ENCODE measurements around the gene VEGFC.

DNA sequence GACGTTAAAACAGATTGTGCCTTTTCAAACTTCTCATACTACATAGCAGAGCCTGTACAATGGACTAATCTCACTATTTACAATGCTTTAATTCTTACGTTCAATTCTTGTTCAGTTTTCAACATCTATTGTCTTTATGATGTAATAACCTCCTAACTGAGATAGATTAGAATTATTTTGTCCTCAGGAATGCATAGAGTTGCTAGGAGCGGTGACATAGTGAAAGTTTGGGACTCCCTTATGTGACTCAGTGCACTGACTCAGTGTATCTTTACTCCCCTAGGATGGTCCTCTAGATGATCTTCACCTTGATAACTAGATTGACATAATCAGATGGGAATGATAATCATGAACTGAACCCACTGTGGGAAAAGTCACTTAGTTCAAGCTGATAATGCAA, 151.5 kb downstream of the VEGFC start:
- TF ChIP-seq, protein P1, sequence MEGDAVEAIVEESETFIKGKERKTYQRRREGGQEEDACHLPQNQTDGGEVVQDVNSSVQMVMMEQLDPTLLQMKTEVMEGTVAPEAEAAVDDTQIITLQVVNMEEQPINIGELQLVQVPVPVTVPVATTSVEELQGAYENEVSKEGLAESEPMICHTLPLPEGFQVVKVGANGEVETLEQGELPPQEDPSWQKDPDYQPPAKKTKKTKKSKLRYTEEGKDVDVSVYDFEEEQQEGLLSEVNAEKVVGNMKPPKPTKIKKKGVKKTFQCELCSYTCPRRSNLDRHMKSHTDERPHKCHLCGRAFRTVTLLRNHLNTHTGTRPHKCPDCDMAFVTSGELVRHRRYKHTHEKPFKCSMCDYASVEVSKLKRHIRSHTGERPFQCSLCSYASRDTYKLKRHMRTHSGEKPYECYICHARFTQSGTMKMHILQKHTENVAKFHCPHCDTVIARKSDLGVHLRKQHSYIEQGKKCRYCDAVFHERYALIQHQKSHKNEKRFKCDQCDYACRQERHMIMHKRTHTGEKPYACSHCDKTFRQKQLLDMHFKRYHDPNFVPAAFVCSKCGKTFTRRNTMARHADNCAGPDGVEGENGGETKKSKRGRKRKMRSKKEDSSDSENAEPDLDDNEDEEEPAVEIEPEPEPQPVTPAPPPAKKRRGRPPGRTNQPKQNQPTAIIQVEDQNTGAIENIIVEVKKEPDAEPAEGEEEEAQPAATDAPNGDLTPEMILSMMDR (IDR thresholded peaks at IDR 0.05), result no peak
- TF ChIP-seq EP300 (IDR thresholded peaks at IDR 0.05), result no peak

Data from ovary (tissue), 3 donors.